BLaER1 (cell line): ENCODE measurements around the gene TPH2.

Source experiments
- H3K27ac ChIP-seq: shearing (Covaris generic); formaldehyde crosslinking; 2 replicates; pipeline ENCODE4 v1.8.1; 2022
- H3K27me3 ChIP-seq: shearing (Covaris generic); formaldehyde crosslinking; 2 replicates; pipeline ENCODE4 v1.8.1; 2022
- H3K36me3 ChIP-seq: shearing (Covaris generic); formaldehyde crosslinking; 2 replicates; pipeline ENCODE4 v1.8.1; 2022
- H3K4me1 ChIP-seq: shearing (Covaris generic); formaldehyde crosslinking; 2 replicates; pipeline ENCODE4 v1.8.1; 2022
- H3K4me2 ChIP-seq: shearing (Covaris generic); formaldehyde crosslinking; 2 replicates; pipeline ENCODE4 v1.8.1; 2022
- H3K4me3 ChIP-seq: shearing (Covaris generic); formaldehyde crosslinking; 2 replicates; pipeline ENCODE4 v1.8.1; 2022
- H3K9ac ChIP-seq: shearing (Covaris generic); formaldehyde crosslinking; 2 replicates; pipeline ENCODE4 v1.8.1; 2022
- H3K9me3 ChIP-seq: shearing (Covaris generic); formaldehyde crosslinking; 2 replicates; pipeline ENCODE4 v1.8.1; 2022
- H4K20me1 ChIP-seq: shearing (Covaris generic); formaldehyde crosslinking; 2 replicates; pipeline ENCODE4 v1.8.1; 2022
- Cebpa-rat ChIP-seq: shearing (Covaris generic); IDR thresholded peaks from 2 replicates; pipeline ENCODE4 v1.8.1; 2022

TPH2 gene

DNA sequence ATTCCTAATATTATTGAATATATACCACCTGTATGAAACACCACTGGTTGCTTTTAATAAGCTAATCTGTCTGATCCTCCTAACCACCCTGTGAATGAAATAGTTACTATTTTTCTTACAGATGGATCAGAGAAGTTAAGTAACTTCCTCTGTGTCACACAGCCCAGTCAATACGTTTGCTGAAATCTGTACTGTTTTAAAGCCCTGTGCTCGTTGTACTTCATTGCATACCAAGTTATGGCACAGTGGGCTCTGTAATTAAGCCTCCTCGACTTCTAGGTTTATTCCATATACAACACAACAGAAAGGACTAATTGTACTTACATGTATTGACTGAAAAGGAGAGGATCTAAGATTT lies 137.9 kb downstream of the TPH2 start:
- H3K9me3 ChIP-seq, result peaks cover 11% of the 10 kb centered on the region
- H3K9ac ChIP-seq, result no peak overlapping the region
- H3K36me3 ChIP-seq, result no peaks in the 10 kb centered on the region
- no peak overlapping the region for H3K4me2 ChIP-seq
- no peak for TF ChIP-seq Cebpa-rat
- no peak overlapping the region for H3K27ac ChIP-seq
- no peaks in the 10 kb centered on the region for H3K27me3 ChIP-seq
- no peak overlapping the region for H3K4me3 ChIP-seq
- H3K4me1 ChIP-seq, result no peaks in the 10 kb centered on the region
- no peaks in the 10 kb centered on the region for H4K20me1 ChIP-seq

- Histone ChIP-seq H3K27me3 (no peaks in the 10 kb centered on the region), H4K20me1 (no peaks in the 10 kb centered on the region), H3K36me3 (no peaks in the 10 kb centered on the region), H3K9ac (no peak overlapping the region), H3K27ac (no peak overlapping the region), H3K4me2 (no peak overlapping the region), H3K9me3 (0 out of 2 replicates have a peak, but pooled peaks cover 5% of the 10 kb centered on the region), H3K4me3 (no peak overlapping the region), H3K4me1 (no peaks in the 10 kb centered on the region)
- no peak for TF ChIP-seq Cebpa-rat
These were observed 138.6 kb downstream of the TPH2 start for GRCh38 chr12:72077111-72077820.

DNA sequence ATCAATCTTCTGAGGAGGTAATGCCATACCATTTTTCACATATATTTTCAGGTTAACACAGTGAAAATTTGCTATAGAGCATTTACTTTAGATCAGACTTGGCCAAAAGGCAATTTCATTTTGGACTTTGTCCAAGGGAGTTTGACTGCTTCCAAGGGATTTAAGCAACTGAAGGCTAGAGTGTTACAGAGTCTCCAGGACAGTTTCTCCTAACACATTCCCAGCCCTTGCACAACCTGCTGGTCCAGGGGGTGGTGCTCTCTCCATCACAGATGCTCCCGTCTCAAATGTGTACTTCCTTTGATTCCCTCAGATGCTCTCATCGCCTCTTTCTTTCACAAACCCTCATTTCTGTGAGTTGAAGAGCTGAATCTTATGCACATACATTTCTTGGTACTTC lies 143.1 kb downstream of the TPH2 start:
- Histone ChIP-seq H3K36me3 (no peaks in the 10 kb centered on the region), H3K9ac (no peak overlapping the region), H3K9me3 (no peaks in the 10 kb centered on the region), H3K4me1 (no peaks in the 10 kb centered on the region), H3K27ac (no peak overlapping the region), H3K4me3 (no peak overlapping the region), H4K20me1 (no peaks in the 10 kb centered on the region), H3K27me3 (no peaks in the 10 kb centered on the region), H3K4me2 (no peak overlapping the region)
- no peak for TF ChIP-seq Cebpa-rat
